Suppressor macrophage (primary cell): ENCODE data around the gene ARPC5.
"Not testable (repeated sequence)": the region's sequence is repeated elsewhere in the genome, so short reads cannot be mapped to it uniquely, and the experiment has no call there.

Experiments used
- DNase-seq, 4 experiments: peaks; one replicate each; pipeline ENCODE4 v3.0.0-alpha.2; 2020 to 2022
- total RNA-seq, 17 experiments: gene quantifications; one replicate each; lab custom pipeline; 2026; ENCODE audit warnings: mixed read lengths in 6 of 17, inconsistent platforms in 3 of 17; lab: John Stamatoyannopoulos, UW

Gene ARPC5
- total RNA-seq = 418 to 935 (median 601) reads per million in 17 experiments

DNA sequence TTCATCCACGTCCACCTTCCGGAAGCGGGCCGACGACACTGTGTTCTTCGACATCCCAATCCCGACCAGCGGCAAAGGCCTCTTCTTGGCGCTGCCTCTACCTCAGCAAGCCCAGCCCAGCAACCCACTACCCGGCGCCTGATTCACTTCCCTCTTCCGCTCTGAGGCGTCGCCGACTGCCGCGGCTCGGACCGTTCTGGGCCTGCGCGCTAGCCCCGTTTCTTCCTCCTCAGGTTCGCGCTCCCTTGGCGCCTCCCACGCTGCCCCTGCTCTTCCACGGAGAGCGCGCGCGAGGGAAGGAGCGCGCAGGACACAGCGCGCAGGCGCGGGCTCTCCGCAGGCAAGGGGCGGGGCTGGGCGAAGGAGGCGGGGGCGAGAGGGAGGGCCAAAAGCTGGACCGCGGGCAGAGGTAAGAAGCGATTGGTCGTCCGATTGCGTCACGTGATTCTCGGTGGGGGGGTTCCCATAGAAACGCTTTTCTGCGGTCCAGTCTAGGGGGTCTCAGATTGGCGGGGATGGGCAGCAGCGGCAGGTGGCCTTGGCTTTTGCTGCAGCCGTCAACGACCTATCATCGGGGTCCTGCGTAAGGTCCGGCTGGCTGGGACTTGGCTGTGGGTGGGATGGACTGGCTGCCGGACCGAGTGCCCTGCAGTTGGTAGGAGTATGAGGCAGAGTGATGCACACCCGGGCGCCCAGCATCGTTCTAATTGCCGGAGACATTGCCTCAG lies at the start of gene ARPC5:
ARPC5 (minus strand) TSS at position 178 of the 728 bp plus-strand sequence; CDS start at position 54, 124 bp downstream.
- DNase-seq = peak; percentile 100

GRCh38 chr1:183685112-183685713 lies 49.6 kb upstream of the ARPC5 start:
- DNase-seq = peak; percentile 65 to 88 (median 72)

- not testable (repeated sequence) for DNase-seq
Observed at GRCh38 chr1:183679363-183679762, 43.8 kb upstream of the ARPC5 start.

GRCh38 chr1:183678819-183679218 lies 43.2 kb upstream of the ARPC5 start:
- DNase-seq = no peak

- no peak for DNase-seq
Observed at GRCh38 chr1:183676586-183677189, 41.1 kb upstream of the ARPC5 start.

DNA sequence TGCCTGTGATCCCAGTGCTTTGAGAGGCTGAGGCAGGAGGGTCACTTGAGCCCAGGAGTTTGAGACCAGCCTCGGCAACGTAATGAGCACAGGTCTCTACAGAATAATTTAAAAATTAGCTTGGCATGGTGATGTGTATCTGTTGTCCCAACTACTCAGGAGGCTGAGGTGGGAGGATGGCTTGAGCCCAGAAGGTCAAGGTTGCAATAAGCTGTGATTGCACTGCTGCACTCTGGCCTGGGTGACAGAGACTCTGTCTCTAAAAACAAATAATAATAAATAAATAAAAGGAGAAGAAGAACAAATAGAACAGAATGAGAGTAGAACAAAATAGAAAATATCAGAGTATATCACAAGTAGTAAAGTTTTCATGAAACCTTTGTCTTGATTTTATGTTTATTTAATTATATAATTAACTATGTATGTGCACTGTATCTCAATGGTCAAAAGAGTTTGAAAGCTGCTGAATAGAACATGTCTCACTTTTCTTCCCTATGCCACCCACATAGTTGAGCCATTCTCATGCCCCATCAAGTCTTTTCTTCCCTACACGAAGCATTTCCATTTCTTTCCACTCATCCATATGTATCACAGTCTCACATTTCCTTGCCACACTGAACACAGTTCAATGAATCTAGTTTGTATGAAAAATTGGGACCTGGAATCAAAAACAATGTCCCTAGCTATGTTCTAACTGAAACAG lies 40.5 kb upstream of the ARPC5 start:
- DNase-seq = no peak

- no peak for DNase-seq
Observed at GRCh38 chr1:183675381-183675780, 39.8 kb upstream of the ARPC5 start.

DNA sequence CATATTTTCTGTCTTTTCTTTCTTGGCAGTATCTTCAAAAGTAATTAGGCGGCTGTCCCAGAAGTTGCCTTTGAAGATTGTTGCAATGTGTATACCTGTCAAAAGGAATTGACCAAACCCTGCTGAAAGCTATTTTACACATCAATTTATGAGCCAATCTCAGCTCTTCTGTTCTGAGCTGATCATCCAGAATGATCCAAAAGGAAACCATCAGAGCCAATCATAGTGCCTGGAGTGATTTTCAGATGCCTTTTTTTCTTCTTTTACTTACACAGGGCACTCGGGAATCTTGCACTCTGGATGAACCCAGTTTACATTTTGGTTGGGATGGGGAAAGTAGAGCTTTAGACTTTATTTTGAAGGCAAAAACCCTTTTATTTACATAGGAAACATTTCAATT lies 39.3 kb upstream of the ARPC5 start:
- DNase-seq = no peak

DNA sequence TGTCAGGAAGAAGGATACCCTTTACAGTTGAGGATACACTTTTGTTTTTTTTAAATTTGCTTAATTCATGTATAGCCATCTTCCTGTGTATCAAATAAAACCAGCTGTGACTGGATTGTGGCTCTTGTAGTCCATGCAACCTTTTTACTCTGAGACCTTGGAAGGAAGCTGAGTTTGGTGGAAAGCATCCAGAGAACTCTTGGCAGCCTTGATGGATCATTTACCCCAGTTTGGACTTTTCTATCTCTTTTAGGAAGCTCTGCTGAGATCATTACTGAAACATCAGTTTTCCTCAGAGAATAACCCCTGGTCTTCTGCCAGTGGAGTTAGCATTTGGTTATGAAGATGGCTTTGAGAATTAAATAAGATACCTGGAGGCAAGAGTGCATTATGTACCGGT lies 38.8 kb upstream of the ARPC5 start:
- DNase-seq = no peak

- DNase-seq = no peak
Observed at GRCh38 chr1:183673605-183674323, 38.2 kb upstream of the ARPC5 start.

GRCh38 chr1:183670169-183670568 lies 34.6 kb upstream of the ARPC5 start:
- no peak for DNase-seq

GRCh38 chr1:183656355-183656754 lies 20.8 kb upstream of the ARPC5 start:
- no peak for DNase-seq

DNA sequence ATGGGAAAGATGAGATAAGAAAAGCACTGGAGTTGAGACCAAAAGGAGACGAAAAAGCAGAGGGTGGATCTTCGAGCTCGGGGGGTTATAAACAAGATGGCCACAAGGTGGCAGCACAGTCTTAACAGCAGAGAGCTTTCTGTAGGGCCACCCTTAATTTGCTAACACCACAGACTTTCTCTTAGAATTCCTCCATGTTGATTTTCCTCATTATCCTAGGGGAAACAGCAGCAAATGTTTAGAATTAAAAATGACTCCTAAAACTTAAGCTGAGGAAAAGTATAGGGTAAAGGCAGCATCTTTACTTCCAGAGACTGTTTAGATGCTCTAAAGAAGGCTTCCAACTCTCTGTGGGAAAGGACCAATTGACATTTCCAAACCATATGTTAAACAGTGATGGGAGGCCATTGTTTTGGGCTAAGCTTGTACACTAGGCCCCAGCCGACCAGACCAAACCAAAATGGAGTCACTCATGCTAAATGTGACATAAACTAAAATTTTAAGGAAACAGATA lies 20.0 kb upstream of the ARPC5 start:
- DNase-seq = peak; percentile 84 to 91 (median 90)

GRCh38 chr1:183654706-183655105 lies 19.1 kb upstream of the ARPC5 start:
- DNase-seq = peak in 1 of 4 experiments; percentile 11

- DNase-seq = peak in 2 of 4 experiments; percentile 13 to 33
Observed at GRCh38 chr1:183653876-183654451, 18.4 kb upstream of the ARPC5 start.

DNA sequence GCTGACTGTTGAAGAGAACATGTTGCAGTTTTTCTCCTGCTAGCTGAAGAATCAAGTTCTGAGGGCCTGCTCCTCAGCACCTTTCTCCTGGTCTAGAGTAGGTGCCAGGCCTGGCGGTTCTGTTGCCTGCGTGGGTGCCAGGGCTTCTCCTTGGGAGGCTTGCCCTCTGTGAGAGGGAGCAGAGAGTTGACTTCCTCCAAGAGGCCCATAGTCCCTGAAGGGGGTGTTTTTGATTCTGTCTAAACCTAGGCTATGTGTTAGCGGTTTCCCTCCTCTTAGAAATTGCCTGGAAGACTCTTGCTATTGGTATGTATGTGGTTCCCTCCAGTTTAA lies 17.8 kb upstream of the ARPC5 start:
- DNase-seq = peak in 1 of 4 experiments; percentile 11

DNA sequence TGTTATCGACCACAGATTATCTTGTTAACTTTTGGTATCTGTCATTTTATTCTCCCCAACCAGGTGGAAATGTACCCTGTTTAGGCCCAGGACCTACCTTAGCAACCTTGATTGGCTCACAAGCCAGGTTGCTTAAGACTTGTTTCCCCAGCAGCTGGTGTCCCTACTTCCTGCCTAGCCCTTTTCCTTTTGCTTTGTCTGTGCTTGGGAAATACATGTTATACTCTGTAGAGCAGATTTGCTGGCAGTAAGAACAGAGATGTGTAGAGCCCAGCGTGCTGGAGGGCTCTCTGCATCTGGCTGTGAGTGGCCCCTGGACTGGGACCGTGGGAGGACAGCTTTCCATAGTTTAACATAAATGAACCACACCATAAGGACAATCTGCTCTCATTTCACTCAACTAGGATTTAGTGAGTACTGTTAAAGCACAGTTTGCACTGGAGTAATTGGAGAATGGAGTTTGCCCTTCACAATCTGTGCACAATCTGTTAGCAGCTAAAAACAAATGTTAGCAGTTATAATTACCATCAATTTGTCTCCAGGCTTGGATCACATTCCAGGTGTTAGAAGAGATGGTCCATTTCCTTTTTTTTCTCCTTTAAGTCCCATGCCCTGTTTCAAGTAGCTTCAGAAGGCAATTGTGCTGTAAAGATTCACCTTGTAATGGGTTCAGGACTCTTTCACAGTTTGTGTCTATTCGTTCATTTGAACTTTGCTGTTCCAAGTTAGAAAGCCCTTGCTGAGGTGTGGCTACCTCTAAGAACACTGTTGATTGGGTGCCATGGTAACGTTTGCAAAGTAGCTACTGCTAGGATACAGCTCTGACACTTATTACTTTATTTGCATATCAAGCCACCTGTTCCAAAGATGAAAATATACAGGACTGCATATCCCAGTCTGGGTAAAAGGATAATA lies 17.2 kb upstream of the ARPC5 start, which contains the start of gene APOBEC4:
APOBEC4 (minus strand) TSS at position 770 of the 915 bp plus-strand sequence. CDS start 4,535 bp downstream, outside the sequence.
- DNase-seq = no peak

GRCh38 chr1:183652107-183652506 lies 16.5 kb upstream of the ARPC5 start:
- no peak for DNase-seq

DNA sequence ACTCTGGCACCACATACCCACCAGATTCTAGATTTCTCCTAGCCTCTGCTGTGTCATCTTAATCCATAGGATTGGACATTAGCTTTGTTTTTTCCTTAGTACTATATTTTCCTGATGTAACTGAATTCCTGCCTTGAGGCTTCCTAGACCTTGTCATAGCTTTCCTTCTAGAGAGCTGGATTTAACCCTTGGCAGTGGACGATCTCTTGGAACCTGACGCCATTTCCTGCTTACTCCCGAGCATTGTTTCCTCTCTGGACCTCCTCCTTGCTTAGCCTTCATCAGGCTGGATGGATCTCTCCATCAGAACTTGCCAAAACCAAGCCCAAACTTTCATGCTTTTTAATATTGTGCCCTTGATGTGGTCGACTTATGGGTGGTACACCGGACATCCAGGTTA lies 16.0 kb upstream of the ARPC5 start:
- no peak for DNase-seq

- no peak for DNase-seq
Observed at GRCh38 chr1:183648042-183648441, 12.5 kb upstream of the ARPC5 start.

- DNase-seq = peak in 3 of 4 experiments; percentile 21 to 58 (median 48)
Observed at GRCh38 chr1:183646776-183647175, 11.2 kb upstream of the ARPC5 start.
